Measurements from ENCODE around the gene SEMA4A. TPM values are rescaled to one million over a fixed set of nuclear protein-coding genes. Genes with fewer than 3 reads are reported as not detected.

Gene SEMA4A
- total RNA-seq, 1 experiment from 2014 or later: 1.5 TPM

- TF ChIP-seq CTCF (IDR thresholded peaks at IDR 0.05; ENCODE audit: unreplicated experiment): no peak
- ChIA-PET POLR2A (interaction anchor here (0.5 to 8.8 kb wide), 17 partner anchors 11 to 479 kb away, joined by 3 to 131 read pairs (median 5); partner anchors contain the start of genes PMF1, SMG5 and TMEM79), CTCF (interaction anchor here (0.8 to 1.7 kb wide), 11 partner anchors 11 to 99 kb away, joined by 3 to 11 read pairs (median 3); partner anchors contain the start of genes PMF1, SMG5 and TMEM79)
- H3K27me3 Mint-ChIP-seq (ENCODE audit: insufficient read depth, unreplicated experiment): no peaks in the 10 kb centered on the region
- peak overlapping the region; percentile 90 for H3K27ac Mint-ChIP-seq (ENCODE audit: low read depth, unreplicated experiment)
- H3K9me3 Mint-ChIP-seq (ENCODE audit: unreplicated experiment): no peaks in the 10 kb centered on the region
- TSS peak; percentile 78 for BruUV-seq (replicated peaks)
- intact Hi-C loops (cut with micrococcal nuclease): no loop called here
- H3K36me3 Mint-ChIP-seq (ENCODE audit: insufficient read depth, unreplicated experiment): peaks cover 8% of the 10 kb centered on the region
- peak overlapping the region; percentile 96 for H3K4me3 Mint-ChIP-seq (ENCODE audit: unreplicated experiment)
- DNase-seq (ENCODE audit: unreplicated experiment): no peak
- H3K4me1 Mint-ChIP-seq (ENCODE audit: insufficient read depth, unreplicated experiment): peaks cover 16% of the 10 kb centered on the region
These were observed 40.9 kb downstream of the SEMA4A start for GRCh38 chr1:156194300-156194652.

DNA sequence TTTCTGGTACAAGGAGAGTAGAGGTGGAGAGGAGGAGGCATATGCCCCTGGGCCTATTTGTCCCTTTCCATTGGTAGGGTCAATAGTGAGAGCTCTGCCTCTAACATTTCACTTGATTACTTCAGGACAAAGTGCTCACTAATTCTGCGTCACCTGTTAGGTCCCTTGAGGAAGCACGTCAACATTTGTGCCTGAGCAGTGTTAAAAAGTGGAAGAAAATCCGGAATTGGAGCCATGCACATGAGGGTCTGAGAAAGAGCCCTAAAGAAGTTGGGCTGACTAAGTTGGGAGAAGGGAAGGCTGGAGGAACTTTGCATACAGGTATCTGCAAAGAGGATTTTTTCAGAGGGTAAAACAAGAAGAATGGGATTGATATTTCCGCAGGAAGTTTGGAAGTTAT, 42.5 kb downstream of the SEMA4A start:
- H3K27me3 Mint-ChIP-seq (ENCODE audit: insufficient read depth, unreplicated experiment): no peaks in the 10 kb centered on the region
- H3K36me3 Mint-ChIP-seq (ENCODE audit: insufficient read depth, unreplicated experiment): peaks cover 13% of the 10 kb centered on the region
- CTCF ChIA-PET: interaction anchor here (0.6 to 3.0 kb wide), 3 partner anchors 16 to 124 kb away, joined by 3 to 9 read pairs (median 4); partner anchors contain the start of gene PMF1
- DNase-seq (ENCODE audit: unreplicated experiment): no peak
- H3K4me1 Mint-ChIP-seq (ENCODE audit: insufficient read depth, unreplicated experiment): peaks cover 16% of the 10 kb centered on the region
- no TSS peak for BruUV-seq (replicated peaks)
- no peak overlapping the region for H3K27ac Mint-ChIP-seq (ENCODE audit: low read depth, unreplicated experiment)
- no peaks in the 10 kb centered on the region for H3K9me3 Mint-ChIP-seq (ENCODE audit: unreplicated experiment)
- POLR2A ChIA-PET: interaction anchor here (1.0 to 8.8 kb wide), 4 partner anchors 17 to 573 kb away, joined by 3 to 131 read pairs (median 16); partner anchors contain the start of genes PMF1, SMG5 and TMEM79
- intact Hi-C loops (cut with micrococcal nuclease): no loop called here
- H3K4me3 Mint-ChIP-seq (ENCODE audit: unreplicated experiment): peak overlapping the region; percentile 23
- no peak for TF ChIP-seq CTCF (IDR thresholded peaks at IDR 0.05; ENCODE audit: unreplicated experiment)

- POLR2A ChIA-PET: interaction anchor here (0.6 to 8.8 kb wide), 3 partner anchors 17 to 572 kb away, joined by 3 to 131 read pairs (median 5); partner anchors contain the start of gene PMF1
- no TSS peak for BruUV-seq (replicated peaks)
- no peaks in the 10 kb centered on the region for H3K9me3 Mint-ChIP-seq (ENCODE audit: unreplicated experiment)
- H3K27me3 Mint-ChIP-seq (ENCODE audit: insufficient read depth, unreplicated experiment): no peaks in the 10 kb centered on the region
- no peak for DNase-seq (ENCODE audit: unreplicated experiment)
- no peak overlapping the region for H3K4me3 Mint-ChIP-seq (ENCODE audit: unreplicated experiment)
- peaks cover 13% of the 10 kb centered on the region for H3K36me3 Mint-ChIP-seq (ENCODE audit: insufficient read depth, unreplicated experiment)
- no peak overlapping the region for H3K27ac Mint-ChIP-seq (ENCODE audit: low read depth, unreplicated experiment)
- intact Hi-C loops (cut with micrococcal nuclease): no loop called here
- TF ChIP-seq CTCF (IDR thresholded peaks at IDR 0.05; ENCODE audit: unreplicated experiment): no peak
- peaks cover 16% of the 10 kb centered on the region for H3K4me1 Mint-ChIP-seq (ENCODE audit: insufficient read depth, unreplicated experiment)
- CTCF ChIA-PET: interaction anchor here (0.7 to 3.0 kb wide), 5 partner anchors 15 to 123 kb away, joined by 3 to 9 read pairs (median 4); partner anchors contain the start of gene PMF1
These were observed 43.1 kb downstream of the SEMA4A start for GRCh38 chr1:156196445-156196844.

GRCh38 chr1:156198831-156199349, 45.5 kb downstream of the SEMA4A start:
- TF ChIP-seq CTCF (IDR thresholded peaks at IDR 0.05; ENCODE audit: unreplicated experiment): no peak
- CTCF ChIA-PET: interaction anchor here (0.8 to 1.2 kb wide), 5 partner anchors 15 to 92 kb away, joined by 3 to 7 read pairs (median 5); no protein-coding TSS in a partner anchor
- DNase-seq (ENCODE audit: unreplicated experiment): no peak
- intact Hi-C loops (cut with micrococcal nuclease): no loop called here
- H3K36me3 Mint-ChIP-seq (ENCODE audit: insufficient read depth, unreplicated experiment): peaks cover 9% of the 10 kb centered on the region
- H3K4me1 Mint-ChIP-seq (ENCODE audit: insufficient read depth, unreplicated experiment): peaks cover 7% of the 10 kb centered on the region
- BruUV-seq (replicated peaks): no TSS peak
- no peaks in the 10 kb centered on the region for H3K27me3 Mint-ChIP-seq (ENCODE audit: insufficient read depth, unreplicated experiment)
- H3K27ac Mint-ChIP-seq (ENCODE audit: low read depth, unreplicated experiment): no peak overlapping the region
- H3K9me3 Mint-ChIP-seq (ENCODE audit: unreplicated experiment): no peaks in the 10 kb centered on the region
- POLR2A ChIA-PET: interaction anchor here (0.6 to 1.7 kb wide), 2 partner anchors 14 to 59 kb away, joined by 3 to 7 read pairs; partner anchors contain the start of gene PMF1
- no peak overlapping the region for H3K4me3 Mint-ChIP-seq (ENCODE audit: unreplicated experiment)

All from MCF 10A (cell line).